ENCODE results near the gene PLA2G10.
A peak's percentile ranks its signal among the peaks of the same experiment; 100 is the strongest.
"Not testable (repeated sequence)": the region's sequence is repeated elsewhere in the genome, so short reads cannot be mapped to it uniquely, and the experiment has no call there.

Gene PLA2G10

GRCh38 chr16:14694129-14694528 is at the start of gene PLA2G10:
Gene PLA2G10, minus strand, starts transcription at chr16:14694308. Its CDS starts 79 bp downstream, at chr16:14694229.
- DNase-seq: not testable (repeated sequence)

GRCh38 chr16:14742273-14743128 is 48.4 kb upstream of the PLA2G10 start, which contains the start of gene NPIPA2:
Gene NPIPA2, plus strand, starts transcription at chr16:14742533. Its CDS starts 5,533 bp downstream, at chr16:14748066.
- DNase-seq: not testable (repeated sequence)

- DNase-seq: not testable (repeated sequence)
Observed at GRCh38 chr16:14741794-14742193, 47.7 kb upstream of the PLA2G10 start.

GRCh38 chr16:14740832-14741385 is 46.8 kb upstream of the PLA2G10 start:
- DNase-seq: not testable (repeated sequence)

GRCh38 chr16:14733233-14733632 is 39.1 kb upstream of the PLA2G10 start:
- not testable (repeated sequence) for DNase-seq

- DNase-seq: not testable (repeated sequence)
Observed at GRCh38 chr16:14703156-14704011, 9.3 kb upstream of the PLA2G10 start, which contains the start of gene NPIPA3. Gene NPIPA3, plus strand, starts transcription at chr16:14703411. Its CDS starts 5,533 bp downstream, at chr16:14708944.

- DNase-seq: not testable (repeated sequence)
Observed at GRCh38 chr16:14702672-14703071, 8.6 kb upstream of the PLA2G10 start.

- DNase-seq: not testable (repeated sequence)
Observed at GRCh38 chr16:14701859-14702258, 7.8 kb upstream of the PLA2G10 start.

GRCh38 chr16:14685870-14686793 is 8.0 kb downstream of the PLA2G10 start:
- DNase-seq: not testable (repeated sequence)

GRCh38 chr16:14682121-14682520 is 12.0 kb downstream of the PLA2G10 start:
- no peak for DNase-seq

- DNase-seq: no peak
Observed at GRCh38 chr16:14681115-14681514, 13.0 kb downstream of the PLA2G10 start.

GRCh38 chr16:14680396-14680795 is 13.7 kb downstream of the PLA2G10 start:
- DNase-seq: not testable (repeated sequence)

GRCh38 chr16:14678748-14679497 is 15.2 kb downstream of the PLA2G10 start:
- no peak for DNase-seq

GRCh38 chr16:14677627-14678026 is 16.5 kb downstream of the PLA2G10 start:
- DNase-seq: no peak

- DNase-seq: no peak
Observed at GRCh38 chr16:14676633-14677032, 17.5 kb downstream of the PLA2G10 start.

GRCh38 chr16:14672403-14672971 is 21.6 kb downstream of the PLA2G10 start:
- DNase-seq: peak; percentile 19 to 44 (median 39)

GRCh38 chr16:14669776-14670175 is 24.3 kb downstream of the PLA2G10 start:
- DNase-seq: no peak

GRCh38 chr16:14668556-14669223 is 25.4 kb downstream of the PLA2G10 start:
- DNase-seq: no peak

- no peak for DNase-seq
Observed at GRCh38 chr16:14667347-14668266, 26.5 kb downstream of the PLA2G10 start.

Measured in suppressor macrophage treated with lipopolysaccharide for 1 hour (primary cell).